PC-9 (cell line): ENCODE measurements around the gene PRSS48.

ENCODE experiments used
- CTCF ChIP-seq: fragments of 200-600 bp; sonication (generic); conservative IDR thresholded peaks from 2 replicates; pipeline ENCODE4 v1.6.1; 2017; ENCODE audit warnings: mixed run types, antibody characterized with exemption, mild to moderate bottlenecking, moderate library complexity
- EZH2 ChIP-seq: fragments of 200-600 bp; sonication (generic); IDR thresholded peaks from 2 replicates; pipeline ENCODE4 v1.8.0; 2017; ENCODE audit warnings: antibody characterized with exemption, low read depth

GRCh38 chr4:151318307-151319006, 41.5 kb downstream of the PRSS48 start:
- TF ChIP-seq CTCF (no peak), EZH2 (no peak)
